H9 (cell line): Measurements from ENCODE around the gene RAD51C. TPM values are rescaled to one million over a fixed set of nuclear protein-coding genes. Genes with fewer than 3 reads are reported as not detected.

Source experiments
- DNase-seq: peaks from one replicate; pipeline ENCODE4 v3.0.0-alpha.2; 2017
- H2AFZ ChIP-seq: one replicate; pipeline ENCODE4 v1.6.1; 2013; ENCODE audit warnings: mild to moderate bottlenecking, low read length, control low read depth, moderate library complexity
- H2AK5ac ChIP-seq: 2 replicates; pipeline ENCODE4 v1.6.1; 2013; ENCODE audit warnings: low read length, control low read depth, mixed read lengths; ENCODE audit not compliant: insufficient read length
- H2BK120ac ChIP-seq: one replicate; pipeline ENCODE4 v1.6.1; 2013; ENCODE audit warnings: low read depth, mild to moderate bottlenecking, low read length, control low read depth, inconsistent platforms; ENCODE audit not compliant: poor library complexity, severe bottlenecking
- H2BK12ac ChIP-seq: 2 replicates; pipeline ENCODE4 v1.6.1; 2013; ENCODE audit warnings: low read length, control low read depth, mixed read lengths, low read depth; ENCODE audit not compliant: insufficient read length
- H2BK15ac ChIP-seq: 2 replicates; pipeline ENCODE4 v1.6.1; 2013; ENCODE audit warnings: low read depth, low read length, control low read depth
- H2BK20ac ChIP-seq: one replicate; pipeline ENCODE4 v1.6.1; 2013; ENCODE audit warnings: low read depth, mild to moderate bottlenecking, low read length, control low read depth, inconsistent platforms; ENCODE audit not compliant: poor library complexity, severe bottlenecking
- H2BK5ac ChIP-seq: 2 replicates; pipeline ENCODE4 v1.6.1; 2013; ENCODE audit warnings: low read length, control low read depth, mixed read lengths; ENCODE audit not compliant: insufficient read length
- H3K14ac ChIP-seq: 2 replicates; pipeline ENCODE4 v1.6.1; 2013; ENCODE audit warnings: low read length, control low read depth; ENCODE audit not compliant: insufficient read depth
- H3K18ac ChIP-seq: 2 replicates; pipeline ENCODE4 v1.6.1; 2013; ENCODE audit warnings: low read depth, mild to moderate bottlenecking, mixed read lengths, low read length, control low read depth; ENCODE audit not compliant: insufficient read length
- H3K23ac ChIP-seq: 2 replicates; pipeline ENCODE4 v1.6.1; 2013; ENCODE audit warnings: low read length, control low read depth, mixed read lengths, low read depth; ENCODE audit not compliant: insufficient read length
- H3K23me2 ChIP-seq: 2 replicates; pipeline ENCODE4 v1.6.1; 2013; ENCODE audit warnings: low read depth, mild to moderate bottlenecking, mixed read lengths, low read length, control low read depth; ENCODE audit not compliant: insufficient read length, poor library complexity, severe bottlenecking
- H3K27ac ChIP-seq: 2 replicates; pipeline ENCODE4 v1.5.1; 2013; ENCODE audit warnings: low read length, control low read depth, mixed read lengths, low read depth; ENCODE audit not compliant: insufficient read length
- H3K27me3 ChIP-seq: 2 replicates; pipeline ENCODE4 v1.6.1; 2013; ENCODE audit warnings: low read length, control low read depth, inconsistent platforms; ENCODE audit not compliant: insufficient read depth
- H3K4ac ChIP-seq: 2 replicates; pipeline ENCODE4 v1.6.1; 2013; ENCODE audit warnings: low read depth, mild to moderate bottlenecking, control low read depth, inconsistent platforms, low read length, moderate library complexity
- H3K4me1 ChIP-seq: 2 replicates; pipeline ENCODE4 v1.6.1; 2013; ENCODE audit warnings: low read length, control low read depth, inconsistent platforms; ENCODE audit not compliant: insufficient read depth
- H3K4me2 ChIP-seq: 2 replicates; pipeline ENCODE4 v1.6.1; 2013; ENCODE audit warnings: low read length, control low read depth, mixed read lengths; ENCODE audit not compliant: insufficient read length, insufficient read depth
- H3K56ac ChIP-seq: 2 replicates; pipeline ENCODE4 v1.6.1; 2013; ENCODE audit warnings: low read depth, mild to moderate bottlenecking, mixed read lengths, low read length, control low read depth; ENCODE audit not compliant: insufficient read length
- H3K79me1 ChIP-seq: 2 replicates; pipeline ENCODE4 v1.6.1; 2013; ENCODE audit warnings: low read depth, mild to moderate bottlenecking, moderate library complexity, low read length, control low read depth, inconsistent platforms; ENCODE audit not compliant: insufficient read depth, poor library complexity, severe bottlenecking
- H3K79me2 ChIP-seq: 2 replicates; pipeline ENCODE4 v1.6.1; 2013; ENCODE audit warnings: low read length, control low read depth, inconsistent platforms; ENCODE audit not compliant: insufficient read depth
- H3K9ac ChIP-seq: 2 replicates; pipeline ENCODE4 v1.6.1; 2013; ENCODE audit warnings: low read length, control low read depth, mixed read lengths; ENCODE audit not compliant: insufficient read length; ENCODE audit errors: extremely low read depth
- H3K9me3 ChIP-seq: one replicate; pipeline ENCODE4 v1.6.1; 2013; ENCODE audit warnings: low read depth, low read length, inconsistent platforms; ENCODE audit not compliant: control insufficient read depth
- H3T11ph ChIP-seq: one replicate; pipeline ENCODE4 v1.6.1; 2013; ENCODE audit warnings: mild to moderate bottlenecking, low read length, control low read depth, inconsistent platforms
- H4K20me1 ChIP-seq: one replicate; pipeline ENCODE4 v1.6.1; 2013; ENCODE audit not compliant: control insufficient read depth, insufficient read length, insufficient read depth
- H4K5ac ChIP-seq: 2 replicates; pipeline ENCODE4 v1.6.1; 2013; ENCODE audit warnings: low read depth, mild to moderate bottlenecking, mixed read lengths, low read length, control low read depth; ENCODE audit not compliant: insufficient read length
- H4K8ac ChIP-seq: replicated peaks from 2 replicates; pipeline ENCODE4 v1.6.1; 2013; ENCODE audit warnings: low read length, control low read depth, mixed read lengths, low read depth; ENCODE audit not compliant: insufficient read length
- H4K91ac ChIP-seq: 2 replicates; pipeline ENCODE4 v1.6.1; 2013; ENCODE audit warnings: low read depth, mild to moderate bottlenecking, moderate library complexity, mixed read lengths, low read length, control low read depth; ENCODE audit not compliant: insufficient read length
- H3K27ac Mint-ChIP-seq, 3 experiments: 2 replicates in 2 of 3; 3 replicates in 1 of 3; pipeline ENCODE4 v1.8.0; 2020 to 2021; ENCODE audit warnings: mixed read lengths in 3 of 3, mild to moderate bottlenecking in 1 of 3, moderate library complexity in 1 of 3
- H3K27me3 Mint-ChIP-seq: 2 replicates; pipeline ENCODE4 v1.8.0; 2021; ENCODE audit warnings: low read depth, mild to moderate bottlenecking, moderate library complexity, mixed read lengths
- H3K36me3 Mint-ChIP-seq, 3 experiments: 2 replicates in 2 of 3; 3 replicates in 1 of 3; pipeline ENCODE4 v1.8.0; 2020 to 2021; ENCODE audit warnings: low read depth in 3 of 3, mixed read lengths in 3 of 3; ENCODE audit not compliant: insufficient read depth in 1 of 3
- H3K4me1 Mint-ChIP-seq, 2 experiments: 2 replicates each; pipeline ENCODE4 v1.8.0; 2020; ENCODE audit warnings: mixed read lengths in 2 of 2
- H3K4me3 Mint-ChIP-seq, 2 experiments: 2 replicates in 1 of 2; 3 replicates in 1 of 2; pipeline ENCODE4 v1.8.0; 2020 to 2021; ENCODE audit warnings: mild to moderate bottlenecking in 2 of 2, mixed read lengths in 2 of 2, moderate library complexity in 1 of 2
- H3K9me3 Mint-ChIP-seq, 2 experiments: 2 replicates in 1 of 2; 3 replicates in 1 of 2; pipeline ENCODE4 v1.8.0; 2020; ENCODE audit warnings: mild to moderate bottlenecking in 2 of 2, mixed read lengths in 2 of 2, moderate library complexity in 1 of 2
- WGBS: extraction: QIAGEN DNeasy Blood & Tissue Kit; methylation state at CpG from one replicate; pipeline ENCODE4 v1.1.7; 2013; ENCODE audit warnings: missing lambda C conversion rate, low lambda C conversion rate, mixed read lengths; ENCODE audit not compliant: insufficient read length; ENCODE audit errors: extremely low coverage; 5-methylcytosine and 5-hydroxymethylcytosine counted together
- total RNA-seq: library from RNA; stranded (reverse); gene quantifications from 2 replicates; pipeline ENCODE4 v1.2.1, GENCODE V29; 2021
- TF ChIP-seq, protein P1 (sequence below): fragments of 200-600 bp; sonication (generic); conservative IDR thresholded peaks from 3 replicates; pipeline ENCODE4 v1.8.0; 2021; ENCODE audit warnings: antibody characterized with exemption, mild to moderate bottlenecking

Gene RAD51C
- total RNA-seq, 1 experiment from 2014 or later = 11.3 TPM

DNA sequence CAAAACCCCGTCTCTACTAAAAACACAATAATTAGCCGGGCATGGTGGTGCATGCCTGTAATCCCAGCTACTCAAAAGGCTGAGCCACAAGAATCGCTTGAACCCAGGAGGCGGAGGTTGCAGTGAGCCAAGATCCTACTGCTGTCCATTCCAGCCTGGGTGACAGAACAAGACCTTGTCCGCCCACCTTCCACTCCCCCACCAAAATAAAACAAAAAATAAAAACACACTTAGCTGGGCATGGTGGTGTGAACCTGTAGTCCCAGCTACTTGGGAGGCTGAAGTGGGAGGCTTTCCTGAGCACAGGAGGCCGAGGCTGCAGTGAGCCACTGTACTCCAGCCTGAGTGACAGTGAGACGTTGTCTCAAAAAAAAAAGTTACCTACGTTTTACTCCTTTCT lies 66.5 kb downstream of the RAD51C start:
- H2BK120ac ChIP-seq = no peak overlapping the region
- H3K9me3 Mint-ChIP-seq = no peaks in the 10 kb centered on the region
- no peaks in the 10 kb centered on the region for H3K27me3 ChIP-seq
- H3T11ph ChIP-seq = no peak overlapping the region
- no peak overlapping the region for H4K8ac ChIP-seq
- no peaks in the 10 kb centered on the region for H3K9me3 ChIP-seq
- H2BK20ac ChIP-seq = no peak overlapping the region
- DNase-seq = no peak
- no peaks in the 10 kb centered on the region; a peak in 1 of 7 replicates for H3K36me3 Mint-ChIP-seq
- H2BK5ac ChIP-seq = no peak overlapping the region
- no peak overlapping the region for H2AFZ ChIP-seq
- peaks cover 30% of the 10 kb centered on the region for H3K27me3 Mint-ChIP-seq
- no peak overlapping the region for H3K56ac ChIP-seq
- H3K4me3 Mint-ChIP-seq = peak overlapping the region in 1 of 2 experiments; percentile 48; a peak in 1 of 5 replicates
- no peak overlapping the region for H3K27ac Mint-ChIP-seq
- no peak overlapping the region for H3K14ac ChIP-seq
- peaks cover 7% of the 10 kb centered on the region for H3K23me2 ChIP-seq
- no peaks in the 10 kb centered on the region for H4K20me1 ChIP-seq
- TF ChIP-seq, protein P1, sequence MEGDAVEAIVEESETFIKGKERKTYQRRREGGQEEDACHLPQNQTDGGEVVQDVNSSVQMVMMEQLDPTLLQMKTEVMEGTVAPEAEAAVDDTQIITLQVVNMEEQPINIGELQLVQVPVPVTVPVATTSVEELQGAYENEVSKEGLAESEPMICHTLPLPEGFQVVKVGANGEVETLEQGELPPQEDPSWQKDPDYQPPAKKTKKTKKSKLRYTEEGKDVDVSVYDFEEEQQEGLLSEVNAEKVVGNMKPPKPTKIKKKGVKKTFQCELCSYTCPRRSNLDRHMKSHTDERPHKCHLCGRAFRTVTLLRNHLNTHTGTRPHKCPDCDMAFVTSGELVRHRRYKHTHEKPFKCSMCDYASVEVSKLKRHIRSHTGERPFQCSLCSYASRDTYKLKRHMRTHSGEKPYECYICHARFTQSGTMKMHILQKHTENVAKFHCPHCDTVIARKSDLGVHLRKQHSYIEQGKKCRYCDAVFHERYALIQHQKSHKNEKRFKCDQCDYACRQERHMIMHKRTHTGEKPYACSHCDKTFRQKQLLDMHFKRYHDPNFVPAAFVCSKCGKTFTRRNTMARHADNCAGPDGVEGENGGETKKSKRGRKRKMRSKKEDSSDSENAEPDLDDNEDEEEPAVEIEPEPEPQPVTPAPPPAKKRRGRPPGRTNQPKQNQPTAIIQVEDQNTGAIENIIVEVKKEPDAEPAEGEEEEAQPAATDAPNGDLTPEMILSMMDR = no peak
- no peak overlapping the region for H3K4ac ChIP-seq
- H3K4me2 ChIP-seq = no peak overlapping the region
- H3K4me1 Mint-ChIP-seq = peaks cover 10 to 13% of the 10 kb centered on the region in 2 experiments
- H2BK12ac ChIP-seq = no peak overlapping the region
- no CpG with 5 or more reads among the region's 8 CpGs for WGBS
- H3K18ac ChIP-seq = no peak overlapping the region
- peaks cover 4% of the 10 kb centered on the region for H3K79me1 ChIP-seq
- no peak overlapping the region for H3K27ac ChIP-seq
- H4K5ac ChIP-seq = no peak overlapping the region
- H4K91ac ChIP-seq = no peak overlapping the region
- H3K9ac ChIP-seq = no peak overlapping the region
- H3K4me1 ChIP-seq = no peaks in the 10 kb centered on the region; the same call in 1 of the 2 replicates
- no peak overlapping the region for H3K23ac ChIP-seq
- no peaks in the 10 kb centered on the region for H3K79me2 ChIP-seq
- no peak overlapping the region for H2AK5ac ChIP-seq
- no peak overlapping the region for H2BK15ac ChIP-seq
